ENCODE data around the gene C1orf174.

Gene C1orf174

GRCh38 chr1:3914331-3914851, 14.3 kb upstream of the C1orf174 start:
- Histone ChIP-seq H3K27me3 (ENCODE audit: insufficient read depth, poor library complexity, severe bottlenecking) (no peaks in the 10 kb centered on the region), H3K4me3 (replicated peaks; ENCODE audit: insufficient read depth, low read length) (no peak overlapping the region), H3K27ac (replicated peaks) (no peak overlapping the region)
- no peak for DNase-seq (ENCODE audit: low read depth in 1 of 2, low spot score in 1 of 2)
- TF ChIP-seq POLR2AphosphoS5 (IDR thresholded peaks at IDR 0.05; ENCODE audit: low read depth) (no peak), GABPA (IDR thresholded peaks at IDR 0.05; ENCODE audit: low read depth) (no peak), SPI1 (IDR thresholded peaks at IDR 0.05; ENCODE audit: borderline replicate concordance, low read depth) (no peak)
- TF ChIP-seq, protein P1, sequence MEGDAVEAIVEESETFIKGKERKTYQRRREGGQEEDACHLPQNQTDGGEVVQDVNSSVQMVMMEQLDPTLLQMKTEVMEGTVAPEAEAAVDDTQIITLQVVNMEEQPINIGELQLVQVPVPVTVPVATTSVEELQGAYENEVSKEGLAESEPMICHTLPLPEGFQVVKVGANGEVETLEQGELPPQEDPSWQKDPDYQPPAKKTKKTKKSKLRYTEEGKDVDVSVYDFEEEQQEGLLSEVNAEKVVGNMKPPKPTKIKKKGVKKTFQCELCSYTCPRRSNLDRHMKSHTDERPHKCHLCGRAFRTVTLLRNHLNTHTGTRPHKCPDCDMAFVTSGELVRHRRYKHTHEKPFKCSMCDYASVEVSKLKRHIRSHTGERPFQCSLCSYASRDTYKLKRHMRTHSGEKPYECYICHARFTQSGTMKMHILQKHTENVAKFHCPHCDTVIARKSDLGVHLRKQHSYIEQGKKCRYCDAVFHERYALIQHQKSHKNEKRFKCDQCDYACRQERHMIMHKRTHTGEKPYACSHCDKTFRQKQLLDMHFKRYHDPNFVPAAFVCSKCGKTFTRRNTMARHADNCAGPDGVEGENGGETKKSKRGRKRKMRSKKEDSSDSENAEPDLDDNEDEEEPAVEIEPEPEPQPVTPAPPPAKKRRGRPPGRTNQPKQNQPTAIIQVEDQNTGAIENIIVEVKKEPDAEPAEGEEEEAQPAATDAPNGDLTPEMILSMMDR (IDR thresholded peaks at IDR 0.05; ENCODE audit: insufficient read depth, low read length): no peak
- TF ChIP-seq, protein P2, sequence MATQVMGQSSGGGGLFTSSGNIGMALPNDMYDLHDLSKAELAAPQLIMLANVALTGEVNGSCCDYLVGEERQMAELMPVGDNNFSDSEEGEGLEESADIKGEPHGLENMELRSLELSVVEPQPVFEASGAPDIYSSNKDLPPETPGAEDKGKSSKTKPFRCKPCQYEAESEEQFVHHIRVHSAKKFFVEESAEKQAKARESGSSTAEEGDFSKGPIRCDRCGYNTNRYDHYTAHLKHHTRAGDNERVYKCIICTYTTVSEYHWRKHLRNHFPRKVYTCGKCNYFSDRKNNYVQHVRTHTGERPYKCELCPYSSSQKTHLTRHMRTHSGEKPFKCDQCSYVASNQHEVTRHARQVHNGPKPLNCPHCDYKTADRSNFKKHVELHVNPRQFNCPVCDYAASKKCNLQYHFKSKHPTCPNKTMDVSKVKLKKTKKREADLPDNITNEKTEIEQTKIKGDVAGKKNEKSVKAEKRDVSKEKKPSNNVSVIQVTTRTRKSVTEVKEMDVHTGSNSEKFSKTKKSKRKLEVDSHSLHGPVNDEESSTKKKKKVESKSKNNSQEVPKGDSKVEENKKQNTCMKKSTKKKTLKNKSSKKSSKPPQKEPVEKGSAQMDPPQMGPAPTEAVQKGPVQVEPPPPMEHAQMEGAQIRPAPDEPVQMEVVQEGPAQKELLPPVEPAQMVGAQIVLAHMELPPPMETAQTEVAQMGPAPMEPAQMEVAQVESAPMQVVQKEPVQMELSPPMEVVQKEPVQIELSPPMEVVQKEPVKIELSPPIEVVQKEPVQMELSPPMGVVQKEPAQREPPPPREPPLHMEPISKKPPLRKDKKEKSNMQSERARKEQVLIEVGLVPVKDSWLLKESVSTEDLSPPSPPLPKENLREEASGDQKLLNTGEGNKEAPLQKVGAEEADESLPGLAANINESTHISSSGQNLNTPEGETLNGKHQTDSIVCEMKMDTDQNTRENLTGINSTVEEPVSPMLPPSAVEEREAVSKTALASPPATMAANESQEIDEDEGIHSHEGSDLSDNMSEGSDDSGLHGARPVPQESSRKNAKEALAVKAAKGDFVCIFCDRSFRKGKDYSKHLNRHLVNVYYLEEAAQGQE (IDR thresholded peaks at IDR 0.05; ENCODE audit: insufficient replicate concordance, low read depth): no peak

DNA sequence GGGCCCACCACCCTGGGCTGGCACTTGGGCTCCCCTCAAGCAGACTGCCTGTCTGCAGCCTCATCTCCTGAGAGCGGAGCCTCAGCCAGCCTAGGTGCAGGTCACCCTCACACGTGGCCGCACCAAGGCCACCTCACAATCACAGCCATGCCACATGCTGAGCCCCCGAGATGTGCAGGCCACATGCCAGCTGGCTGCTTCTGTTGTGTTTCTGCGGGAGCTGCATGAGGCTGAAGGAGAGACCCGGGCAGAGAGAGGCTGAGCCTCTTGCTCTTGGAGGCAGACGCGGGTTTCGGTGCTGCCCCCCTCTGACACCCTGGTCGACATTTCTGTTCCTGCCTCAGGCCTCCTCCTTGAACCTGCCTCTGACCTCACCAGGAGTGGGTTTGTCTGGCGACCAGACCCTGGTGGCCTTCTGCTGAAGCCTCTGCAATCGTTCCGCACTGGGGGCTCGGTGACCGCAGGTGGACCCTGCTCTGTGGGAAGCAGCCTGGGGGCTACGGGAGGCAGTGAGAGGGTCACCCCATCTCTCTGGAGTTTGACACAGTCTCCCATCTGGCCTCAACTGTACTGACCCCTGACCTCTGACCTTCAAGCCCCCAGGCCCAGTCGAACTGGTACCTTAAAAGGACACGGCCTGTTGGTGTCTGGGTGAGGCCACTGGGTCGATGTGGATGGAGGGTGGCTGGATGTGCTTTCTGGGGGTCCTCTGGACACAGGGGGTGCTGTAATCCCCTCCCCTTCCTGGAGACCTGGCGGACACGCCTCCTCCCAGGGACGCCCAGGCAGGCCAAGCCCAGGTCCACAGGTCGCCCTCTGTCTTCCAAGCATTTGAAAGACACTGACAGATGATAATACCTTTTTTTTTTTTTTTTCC, 13.0 kb upstream of the C1orf174 start:
- no peaks in the 10 kb centered on the region for H3K27me3 ChIP-seq (ENCODE audit: insufficient read depth, poor library complexity, severe bottlenecking)
- TF ChIP-seq POLR2AphosphoS5 (IDR thresholded peaks at IDR 0.05; ENCODE audit: low read depth) (no peak), SPI1 (IDR thresholded peaks at IDR 0.05; ENCODE audit: borderline replicate concordance, low read depth) (no peak), GABPA (IDR thresholded peaks at IDR 0.05; ENCODE audit: low read depth) (no peak)
- TF ChIP-seq, protein P2 (IDR thresholded peaks at IDR 0.05; ENCODE audit: insufficient replicate concordance, low read depth): no peak
- TF ChIP-seq, protein P1 (IDR thresholded peaks at IDR 0.05; ENCODE audit: insufficient read depth, low read length): no peak
- no peak overlapping the region for H3K27ac ChIP-seq (replicated peaks)
- H3K4me3 ChIP-seq (replicated peaks; ENCODE audit: insufficient read depth, low read length): no peak overlapping the region
- DNase-seq (ENCODE audit: low read depth in 1 of 2, low spot score in 1 of 2): no peak

DNA sequence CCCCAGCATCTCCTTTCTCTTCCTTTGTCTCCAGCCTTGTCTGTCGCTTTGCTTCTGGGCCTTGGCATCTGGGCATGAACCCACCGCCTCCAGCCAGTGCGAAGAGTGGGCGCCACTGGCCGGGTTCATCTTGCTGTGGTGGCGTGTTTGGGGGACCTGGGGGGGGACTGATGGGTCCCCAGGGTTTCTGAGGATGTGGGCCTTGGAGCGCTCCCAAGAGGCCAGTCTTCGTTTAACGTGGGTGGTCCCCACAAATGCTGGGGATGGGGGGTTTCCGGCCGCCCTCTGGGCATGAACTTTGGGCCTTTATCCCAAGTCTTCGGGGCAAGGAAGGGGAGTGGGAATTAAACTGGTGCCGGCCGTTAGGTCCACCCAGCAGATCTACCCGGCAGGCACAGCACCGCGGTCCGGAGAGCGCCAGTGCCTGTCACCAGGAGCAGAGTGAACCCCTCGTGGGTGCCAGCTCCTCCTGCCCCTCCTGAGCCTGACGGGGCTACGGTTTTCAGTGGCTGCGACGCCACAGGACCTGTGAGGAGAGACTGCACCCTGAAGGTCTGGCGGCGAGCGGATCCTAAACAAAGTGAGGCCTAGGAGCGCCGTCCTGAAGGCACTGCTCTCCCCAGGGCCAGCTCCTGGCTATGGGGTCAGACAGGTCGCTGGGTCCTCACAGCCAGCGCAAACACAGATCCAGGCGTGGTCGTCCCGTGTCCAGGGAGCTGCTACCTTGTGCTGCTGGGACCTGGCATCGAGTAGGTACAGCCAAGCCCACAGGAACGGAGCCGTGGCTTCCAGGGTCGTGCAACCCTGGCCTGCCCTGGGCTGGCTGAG, 12.1 kb upstream of the C1orf174 start:
- H3K27ac ChIP-seq (replicated peaks): no peak overlapping the region
- no peak overlapping the region for H3K4me3 ChIP-seq (replicated peaks; ENCODE audit: insufficient read depth, low read length)
- H3K27me3 ChIP-seq (ENCODE audit: insufficient read depth, poor library complexity, severe bottlenecking): no peaks in the 10 kb centered on the region
- TF ChIP-seq, protein P2 (IDR thresholded peaks at IDR 0.05; ENCODE audit: insufficient replicate concordance, low read depth): no peak
- TF ChIP-seq, protein P1 (IDR thresholded peaks at IDR 0.05; ENCODE audit: insufficient read depth, low read length): no peak
- TF ChIP-seq SPI1 (IDR thresholded peaks at IDR 0.05; ENCODE audit: borderline replicate concordance, low read depth) (no peak), POLR2AphosphoS5 (IDR thresholded peaks at IDR 0.05; ENCODE audit: low read depth) (no peak), GABPA (IDR thresholded peaks at IDR 0.05; ENCODE audit: low read depth) (no peak)
- no peak for DNase-seq (ENCODE audit: low read depth in 1 of 2, low spot score in 1 of 2)
